K562 (cell line): ENCODE results near the gene SOAT2. TPM values are rescaled to one million over a fixed set of nuclear protein-coding genes. Genes with fewer than 3 reads are reported as not detected.
A peak's percentile ranks its signal among the peaks of the same experiment; 100 is the strongest.

Experiments
- ATAC-seq: fragments of 200-7000 bp; cut with Tn5 transposase; 3 replicates; pipeline ENCODE4 v1.9.1; 2020; ENCODE audit warnings: moderate library complexity
- BruUV-seq: library from RNA; stranded (reverse); fragments of 400-500 nt; replicated peaks from 2 replicates; lab custom pipeline; 2021; lab: Mats Ljungman, UMichigan
- CTCF ChIA-PET: fragments of 300-600 bp; formaldehyde crosslinking; extraction: SDS; loops from one replicate; lab custom pipeline; 2021; ENCODE audit warnings: low intra/inter-chr PET ratio; lab: Yijun Ruan, JAX
- POLR2A ChIA-PET: fragments of 300-600, 350-650 bp; sonication (Branson Sonifier 250); formaldehyde crosslinking; extraction: SDS; loops from one replicate; lab custom pipeline; 2021; ENCODE audit warnings: antibody characterized with exemption, inconsistent platforms; lab: Yijun Ruan, JAX
- DNase-seq, 4 experiments: peaks; one replicate each; pipeline versions ENCODE4 v3.0.0 to v3.0.0-alpha.2; 2011 to 2018; ENCODE audit warnings: low spot score in 3 of 4, mixed read lengths in 3 of 4; ENCODE audit errors: extremely low read depth in 1 of 4
- FAIRE-seq: peaks from 2 replicates; lab custom pipeline; 2011; peaks lifted over from hg19 to GRCh38; lab: Jason Lieb, UNC
- H2AFZ ChIP-seq: 2 replicates; pipeline ENCODE4 v1.6.0; 2011; ENCODE audit warnings: low read depth, low read length, control low read depth, inconsistent platforms
- H3K27ac ChIP-seq: fragments of 200-600 bp; 3 replicates; pipeline ENCODE4 v1.8.0; 2011; ENCODE audit warnings: low read depth, mild to moderate bottlenecking, control low read depth, inconsistent platforms, low read length, moderate library complexity, mixed read lengths; ENCODE audit errors: extremely low read depth
- H3K27me3 ChIP-seq, 2 experiments: fragments of 300-600 bp in 1 of 2; 2 replicates in 1 of 2; 3 replicates in 1 of 2; pipeline versions ENCODE4 v1.6.0 to v1.8.0; 2011; ENCODE audit warnings: inconsistent platforms in 2 of 2, low read length in 2 of 2, mild to moderate bottlenecking in 1 of 2, mixed read lengths in 1 of 2, moderate library complexity in 1 of 2; ENCODE audit not compliant: control insufficient read depth in 2 of 2, insufficient read depth in 2 of 2
- H3K36me3 ChIP-seq: fragments of 300-600 bp; 3 replicates; pipeline ENCODE4 v1.8.0; 2011; ENCODE audit warnings: mild to moderate bottlenecking, low read length, inconsistent platforms; ENCODE audit not compliant: control insufficient read depth, insufficient read depth
- H3K4me1 ChIP-seq, 2 experiments: fragments of 200-600 bp in 1 of 2; replicated peaks in 1 of 2; 2 replicates in 1 of 2; 3 replicates in 1 of 2; pipeline versions ENCODE4 v1.5.1 to v1.8.0; 2011; ENCODE audit warnings: inconsistent platforms in 2 of 2, low read length in 2 of 2, mild to moderate bottlenecking in 1 of 2, mixed read lengths in 1 of 2, moderate library complexity in 1 of 2; ENCODE audit not compliant: control insufficient read depth in 2 of 2, insufficient read depth in 2 of 2
- H3K4me2 ChIP-seq: 2 replicates; pipeline ENCODE4 v1.6.1; 2011; ENCODE audit warnings: low read length, control low read depth, inconsistent platforms, mixed read lengths; ENCODE audit not compliant: insufficient read depth
- H3K4me3 ChIP-seq: fragments of 200-600 bp; sonication (generic), shearing (Covaris generic); 2 replicates; pipeline ENCODE4 v1.5.1; 2016; ENCODE audit warnings: control low read depth, inconsistent platforms
- H3K79me2 ChIP-seq: fragments of 200-600 bp; 3 replicates; pipeline ENCODE4 v1.8.0; 2011; ENCODE audit warnings: low read length, inconsistent platforms; ENCODE audit not compliant: control insufficient read depth, insufficient read depth
- H3K9ac ChIP-seq, 2 experiments: 2 replicates each; pipeline versions ENCODE4 v1.6.0 to v1.6.1; 2011; ENCODE audit warnings: low read depth in 2 of 2, low read length in 2 of 2, control low read depth in 1 of 2, inconsistent platforms in 1 of 2, mild to moderate bottlenecking in 1 of 2, mixed read lengths in 1 of 2; ENCODE audit not compliant: insufficient read depth in 1 of 2
- H3K9me1 ChIP-seq: one replicate; pipeline ENCODE4 v1.6.0; 2011; ENCODE audit warnings: inconsistent platforms, mild to moderate bottlenecking, low read length, moderate library complexity; ENCODE audit not compliant: control insufficient read depth, insufficient read depth
- H3K9me3 ChIP-seq: replicated peaks from 2 replicates; pipeline ENCODE4 v1.5.1; 2011; ENCODE audit warnings: low read depth, low read length, inconsistent platforms; ENCODE audit not compliant: control insufficient read depth, insufficient read depth
- H4K20me1 ChIP-seq: replicated peaks from 2 replicates; pipeline ENCODE4 v1.6.1; 2011; ENCODE audit warnings: low read length, inconsistent platforms, mixed read lengths; ENCODE audit not compliant: control insufficient read depth, insufficient read depth
- ESRRB ChIP-seq: fragments of 250-450 bp; sonication (Bioruptor Pico); IDR thresholded peaks from 2 replicates; pipeline ENCODE4 v1.5.0; 2020; ENCODE audit warnings: mild to moderate bottlenecking, moderate library complexity, borderline replicate concordance
- HINFP ChIP-seq: fragments of 450-650 bp; conservative IDR thresholded peaks from 2 replicates; pipeline ENCODE4 v1.6.1; 2016; ENCODE audit warnings: missing genetic modification characterization, low read depth, mild to moderate bottlenecking, control low read depth, missing compliant biosample characterization
- HMGN3 ChIP-seq: IDR thresholded peaks from 2 replicates; pipeline ENCODE4 v1.6.1; 2011; ENCODE audit warnings: borderline replicate concordance, low read depth, mild to moderate bottlenecking, mixed read lengths, low read length; ENCODE audit not compliant: insufficient read length; ENCODE audit errors: extremely low read depth
- STAT5A ChIP-seq: IDR thresholded peaks from 2 replicates; pipeline ENCODE4 v1.6.1; 2012; ENCODE audit warnings: low read length, inconsistent platforms, borderline replicate concordance
- XRCC5 ChIP-seq: fragments of 200-400 bp; formaldehyde crosslinking; IDR thresholded peaks from 2 replicates; pipeline ENCODE4 v1.6.1; 2017; ENCODE audit warnings: low read depth, mild to moderate bottlenecking, low read length
- ZBTB11 ChIP-seq, 3 experiments: fragments of 200-800 bp in 1 of 3; fragments of 250-450 bp in 1 of 3; fragments of 450-650 bp in 1 of 3; sonication (Bioruptor Pico) in 1 of 3; sonication (Bioruptor generic) in 1 of 3; formaldehyde crosslinking in 1 of 3; IDR thresholded peaks; 2 replicates each; pipeline versions ENCODE4 v1.6.1 to v1.8.0; 2016 to 2022; ENCODE audit warnings: mild to moderate bottlenecking in 2 of 3, missing genetic modification characterization in 2 of 3, missing compliant biosample characterization in 1 of 3, moderate library complexity in 1 of 3
- WGBS: fragments of 100-300 bp; shearing (Covaris generic); methylation state at CpG from one replicate; pipeline ENCODE4 v1.1.6; 2016; ENCODE audit warnings: low coverage, mixed read lengths; ENCODE audit not compliant: insufficient coverage; ENCODE audit errors: missing lambda C conversion rate; 5-methylcytosine and 5-hydroxymethylcytosine counted together
- in situ Hi-C: fragments of 300-500 bp; cut with MboI; formaldehyde crosslinking; loops from 4 replicates; pipeline ENCODE4 v1.15.0; 2018; ENCODE audit warnings: inconsistent platforms, mixed read lengths
- intact Hi-C: fragments of 100-400 bp; cut with micrococcal nuclease; formaldehyde crosslinking; loops from 2 replicates; pipeline ENCODE4 v1.14.2; 2022
- polyA plus RNA-seq, 8 experiments: library from polyadenylated mRNA; depleted of rRNA in 4 of 8; stranded (reverse) in 5 of 8; unstranded in 3 of 8; fragments of >200 nt; fragmentation: Nextera tagmentation in 2 of 8; fragmentation: Illumina TruSeq in 1 of 8; extraction: Ambion mirVana in 2 of 8; extraction: Trizol in 1 of 8; gene quantifications; 2 replicates each; pipeline versions ENCODE4 v1.2.1 to v1.2.3, GENCODE V29; 2011 to 2014; ENCODE audit warnings: inconsistent platforms in 1 of 8, missing spikeins in 1 of 8
- total RNA-seq, 7 experiments: library from RNA; depleted of rRNA in 6 of 7; stranded (reverse); fragments of >200 nt in 6 of 7; fragmentation: Illumina TruSeq in 2 of 7; extraction: Trizol in 2 of 7; gene quantifications; 2 replicates each; pipeline versions ENCODE4 v1.2.1 to v1.2.3, GENCODE V29; 2011 to 2021; ENCODE audit warnings: low replicate concordance in 1 of 7

The SOAT2 gene
- total and polyA plus RNA-seq, 9 of the 15 experiments (the other 6 are each of a cell fraction or from before 2014, with no cell fraction given), result 0.04 TPM; not detected in 8

- TF ChIP-seq ZBTB11 (CRISPR knock-in tag; IDR thresholded peaks at IDR 0.05) (no peak), XRCC5 (0 out of 2 replicates have a peak, but pooled peaks have one; percentile 43)
- TF ChIP-seq, all 486 proteins: peak for 17
Observed at GRCh38 chr12:53071591-53072551, 31.4 kb upstream of the SOAT2 start (continued).

- H3K27me3 ChIP-seq, result no peaks in the 10 kb centered on the region
- intact Hi-C loops (no loop called here), in situ Hi-C loops (no loop called here)
- CTCF ChIA-PET, result interaction anchor here (0.7 kb wide), 1 partner anchor 179 kb away, joined by 4 read pairs; no protein-coding TSS in a partner anchor
- H3K27ac ChIP-seq, result no peak overlapping the region
- H3K79me2 ChIP-seq, result peaks cover 8% of the 10 kb centered on the region; the same call in 2 of the 3 replicates
- BruUV-seq, result no TSS peak
- H4K20me1 ChIP-seq, result no peaks in the 10 kb centered on the region
- no peak overlapping the region for H3K9ac ChIP-seq
- no peak overlapping the region for H3K4me2 ChIP-seq
- peaks cover 22 to 31% of the 10 kb centered on the region in 2 experiments for H3K4me1 ChIP-seq
- H3K4me3 ChIP-seq, result no peak overlapping the region
- TF ChIP-seq HMGN3 (no peak), ESRRB (no peak), STAT5A (no peak), HINFP (tag) (no peak)
- DNase-seq (no peak), ATAC-seq (no peak), FAIRE-seq (no peak)
- POLR2A ChIA-PET, result interaction anchor here (0.7 kb wide), 1 partner anchor 20 kb away, joined by 3 read pairs; no protein-coding TSS in a partner anchor
- H3K9me3 ChIP-seq, result no peaks in the 10 kb centered on the region
- peaks cover 14% of the 10 kb centered on the region; the same call in 2 of the 3 replicates for H3K36me3 ChIP-seq
- H3K9me1 ChIP-seq, result no peaks in the 10 kb centered on the region
- WGBS, result 86% methylated on average over 6 of the region's 6 CpGs
- no peak overlapping the region for H2AFZ ChIP-seq
Observed at GRCh38 chr12:53073881-53074280, 29.4 kb upstream of the SOAT2 start.
